HG02759 (cell line): ENCODE results near the gene BMERB1.
"Not testable (repeated sequence)": the region's sequence is repeated elsewhere in the genome, so short reads cannot be mapped to it uniquely, and the experiment has no call there.

ENCODE experiments used
- ATAC-seq: cut with Tn5 transposase; IDR thresholded peaks from one replicate; pipeline ENCODE4 v1.9.1; 2021; ENCODE audit warnings: mild to moderate bottlenecking, moderate library complexity; ENCODE audit not compliant: unreplicated experiment

Gene BMERB1

DNA sequence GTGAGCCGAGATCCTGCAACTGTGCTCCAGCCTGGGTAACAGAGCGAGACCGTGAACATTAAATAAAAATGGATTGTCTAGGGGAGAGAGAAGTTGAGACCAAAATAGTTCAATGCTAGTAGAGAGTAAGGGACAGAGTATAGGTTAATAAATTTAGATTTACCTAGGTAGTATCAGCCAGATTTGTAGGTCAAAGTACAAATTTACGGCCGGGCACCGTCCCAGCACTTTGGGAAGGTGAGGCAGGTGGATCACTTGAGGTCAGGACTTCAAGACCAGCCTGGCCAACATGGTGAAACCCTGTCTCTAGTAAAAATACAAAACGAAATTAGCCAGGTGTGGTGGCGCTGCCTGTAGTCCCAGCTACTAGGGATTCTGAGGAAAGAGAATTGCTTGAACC is 12.2 kb upstream of the BMERB1 start:
- ATAC-seq, result no peak

DNA sequence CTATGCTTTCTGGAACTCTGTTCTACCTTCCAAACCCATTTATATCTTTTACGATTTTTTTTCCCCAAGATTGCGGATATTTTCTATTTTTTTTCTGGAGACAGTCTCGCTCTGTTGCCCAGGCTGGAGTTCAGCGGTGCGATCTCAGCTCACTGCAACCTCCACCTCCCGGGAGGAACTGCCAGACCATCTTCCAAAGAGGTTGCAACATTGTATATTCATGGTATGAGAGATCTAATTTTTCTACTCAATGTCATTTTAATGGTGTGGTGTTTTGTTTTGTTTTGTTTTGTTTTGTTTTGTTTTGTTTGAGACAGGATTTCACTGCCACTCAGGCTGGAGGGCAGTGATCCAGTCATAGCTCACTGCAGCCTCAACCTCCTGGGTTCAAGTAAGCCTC is 8.5 kb upstream of the BMERB1 start:
- ATAC-seq, result no peak

DNA sequence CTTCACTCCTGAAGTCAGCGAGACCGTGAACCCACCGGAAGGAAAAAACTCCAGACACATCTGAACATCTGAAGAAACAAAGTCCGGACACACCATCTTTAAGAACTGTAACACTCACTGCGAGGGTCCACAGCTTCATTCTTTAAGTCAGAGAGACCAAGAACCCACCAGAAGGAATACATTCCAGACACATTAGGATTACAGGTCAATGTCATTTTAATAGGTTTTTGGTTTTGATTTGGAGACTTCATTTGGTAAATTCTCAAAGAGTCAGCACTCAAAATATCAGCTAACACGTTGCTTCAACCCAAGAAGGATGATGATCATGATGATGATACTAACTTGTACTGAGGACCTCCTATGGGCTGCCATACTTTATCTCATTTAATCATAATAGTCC is 7.6 kb upstream of the BMERB1 start:
- ATAC-seq, result no peak

DNA sequence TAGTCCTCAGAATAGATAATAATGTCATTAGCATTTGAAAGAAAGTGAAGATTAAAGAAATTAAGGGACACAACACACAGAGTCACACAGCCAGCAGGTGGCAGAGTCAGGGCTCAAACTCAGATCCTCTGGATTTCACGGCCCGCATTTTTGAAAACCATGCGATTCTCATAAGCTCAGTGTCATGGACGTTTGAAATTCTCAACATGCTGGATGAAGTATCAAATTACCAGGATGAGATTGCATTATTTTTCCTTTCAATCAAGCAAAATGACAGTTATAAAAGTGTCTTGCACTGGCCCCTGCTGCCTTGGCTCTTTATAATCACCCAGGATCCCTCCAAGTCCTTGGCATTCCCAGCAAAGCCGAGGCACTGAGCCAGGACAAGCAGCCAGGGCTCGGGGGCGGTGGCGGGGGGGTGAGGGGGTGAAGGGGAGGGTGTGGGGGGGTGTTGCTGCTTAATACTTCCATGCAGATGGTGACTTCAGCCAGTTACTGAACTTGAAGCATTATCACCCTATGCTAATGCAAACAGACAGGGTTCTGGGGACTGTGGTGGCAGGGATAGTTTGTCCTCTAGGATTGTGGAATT is 6.6 kb upstream of the BMERB1 start:
- no peak for ATAC-seq

DNA sequence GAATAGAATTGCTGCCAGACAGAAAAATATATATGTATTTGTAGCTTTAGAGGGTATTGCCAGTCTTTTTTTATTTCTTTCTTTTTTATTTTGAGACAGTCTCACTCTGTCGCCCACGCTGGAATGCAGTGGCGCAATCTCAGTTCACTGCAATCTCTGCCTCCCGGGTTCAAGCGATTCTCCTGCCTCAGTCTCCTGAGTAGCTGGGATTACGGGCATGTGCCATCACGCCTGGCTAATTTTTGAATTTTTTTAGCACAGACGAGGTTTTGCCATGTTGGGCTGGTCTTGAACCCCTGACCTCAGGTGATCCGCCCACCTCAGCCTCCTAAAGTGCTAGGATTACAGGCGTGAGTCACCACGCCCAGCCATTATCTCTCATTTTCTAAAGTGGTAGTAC is 3.5 kb upstream of the BMERB1 start:
- ATAC-seq, result not testable (repeated sequence)

DNA sequence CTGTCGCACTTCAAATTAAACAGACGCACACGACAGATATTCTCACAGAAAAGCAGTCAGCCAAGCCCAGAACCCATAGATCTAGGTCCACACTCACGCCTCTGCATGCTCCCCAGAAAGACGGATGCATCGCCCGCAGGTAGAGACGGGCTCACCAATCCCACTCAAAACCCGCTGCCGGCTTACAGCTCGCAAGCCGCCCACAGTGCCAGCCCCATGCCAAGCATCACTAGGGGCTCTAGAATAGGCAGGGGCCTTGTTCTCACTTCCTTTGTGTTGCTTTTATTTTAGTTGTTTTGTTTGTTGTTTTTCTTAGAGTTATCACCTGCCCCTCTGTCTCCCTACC is 336 bp upstream of the BMERB1 start:
- no peak for ATAC-seq

DNA sequence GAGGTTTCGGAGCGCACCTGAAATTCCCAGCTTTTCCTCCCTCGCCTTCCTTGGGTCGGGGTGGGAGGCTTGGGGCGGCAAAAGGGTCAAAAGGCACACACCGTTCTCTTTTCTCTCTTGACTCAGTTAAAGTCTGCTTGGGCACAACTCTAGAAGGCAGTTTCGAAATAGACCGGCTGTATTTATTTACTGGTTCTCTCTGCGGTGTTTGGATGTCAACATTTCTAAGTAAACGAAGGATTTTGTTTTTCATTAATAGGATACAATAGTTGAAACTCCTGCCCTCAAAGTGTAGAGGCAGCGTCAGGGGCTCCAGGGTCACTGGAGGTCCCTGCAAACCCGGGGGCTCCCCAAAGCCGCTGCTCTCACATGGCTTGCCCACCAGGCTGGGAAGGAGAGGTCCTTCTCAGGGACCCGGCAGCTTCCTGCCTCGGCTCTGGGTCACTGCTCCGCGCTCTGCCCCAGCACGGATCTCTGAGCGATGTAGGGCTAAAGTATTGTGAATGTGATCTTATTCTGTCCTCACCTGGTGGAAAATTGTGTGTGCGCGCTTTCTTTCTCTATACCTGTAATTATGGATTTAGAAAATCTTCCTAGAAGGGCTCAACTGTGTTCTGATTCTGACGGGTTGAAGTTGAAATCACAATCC is 952 bp downstream of the BMERB1 start:
- ATAC-seq, result no peak

DNA sequence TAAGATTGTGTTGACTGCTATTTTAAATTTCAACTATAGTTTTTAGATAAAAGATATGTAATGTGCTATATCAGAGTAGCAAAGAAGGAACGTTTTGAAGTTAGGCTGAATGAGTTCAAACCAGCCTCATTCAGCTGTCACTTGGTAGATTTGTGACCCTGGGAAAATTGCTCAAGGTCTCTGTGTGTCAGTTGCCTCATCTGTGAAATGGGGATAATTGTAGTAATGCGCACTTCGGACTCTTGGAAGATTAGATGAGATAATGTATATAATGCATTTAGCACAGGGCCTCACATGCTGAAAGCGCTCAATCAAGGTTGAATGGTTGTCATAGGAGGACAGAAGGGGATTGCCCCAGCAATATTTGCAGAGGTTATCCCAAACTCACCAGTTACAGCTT is 4.7 kb downstream of the BMERB1 start:
- no peak for ATAC-seq

DNA sequence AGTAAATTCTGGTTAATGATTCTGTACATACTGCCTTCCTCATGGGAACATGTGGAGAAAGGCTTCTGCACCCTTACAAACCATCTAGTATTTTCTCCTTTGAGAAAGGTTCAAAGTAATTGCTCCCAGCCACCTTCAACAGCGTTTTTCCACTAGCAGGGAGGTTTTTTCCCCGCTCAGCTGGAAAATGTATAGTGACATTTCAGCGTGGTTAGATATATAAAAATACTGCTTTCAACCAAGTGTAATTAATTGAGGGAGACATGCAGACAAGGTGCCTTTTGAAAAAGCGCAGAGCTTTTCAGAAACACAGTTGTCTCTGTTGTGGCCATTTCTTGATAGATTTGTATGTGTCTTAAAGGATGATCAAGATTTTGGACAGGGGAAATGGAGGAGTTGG is 5.1 kb downstream of the BMERB1 start:
- ATAC-seq, result no peak

DNA sequence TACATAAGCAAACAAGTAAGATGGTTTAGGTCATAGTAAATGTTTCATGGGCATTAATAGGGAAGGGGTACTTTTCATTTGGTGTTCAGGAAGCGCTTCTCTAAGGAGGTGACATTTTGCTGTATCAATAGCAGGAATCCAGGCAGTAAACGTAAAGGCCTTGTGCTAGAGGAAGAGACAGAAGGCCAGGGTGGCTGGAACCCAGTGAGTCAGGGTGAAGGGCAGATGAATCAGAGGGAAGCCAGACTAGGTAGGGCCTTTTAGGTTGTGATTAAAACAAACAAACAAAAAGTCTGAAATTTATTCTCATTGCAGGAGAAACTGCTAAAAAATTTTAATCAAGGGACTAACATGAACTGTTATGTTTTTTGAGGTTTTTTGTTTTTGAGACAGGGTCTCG is 6.5 kb downstream of the BMERB1 start:
- ATAC-seq, result no peak

DNA sequence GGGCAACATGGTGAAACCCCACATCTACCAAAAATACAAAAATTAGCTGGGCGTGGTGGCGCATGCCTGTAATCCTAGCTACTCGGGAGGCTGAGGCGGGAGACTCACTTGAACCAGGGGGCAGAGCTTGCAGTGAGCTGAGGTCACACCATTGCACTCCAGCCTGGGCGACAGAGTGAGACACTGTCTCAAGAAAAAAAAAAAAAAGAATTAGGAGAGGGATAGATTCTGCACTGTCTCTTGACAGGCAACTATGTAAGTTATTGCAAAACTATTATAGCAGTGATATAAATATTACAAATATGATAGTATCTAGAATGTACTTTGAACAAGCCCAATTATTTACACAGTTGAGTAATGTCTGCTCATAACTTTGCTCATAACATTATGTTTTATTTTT is 7.8 kb downstream of the BMERB1 start:
- ATAC-seq, result not testable (repeated sequence)

DNA sequence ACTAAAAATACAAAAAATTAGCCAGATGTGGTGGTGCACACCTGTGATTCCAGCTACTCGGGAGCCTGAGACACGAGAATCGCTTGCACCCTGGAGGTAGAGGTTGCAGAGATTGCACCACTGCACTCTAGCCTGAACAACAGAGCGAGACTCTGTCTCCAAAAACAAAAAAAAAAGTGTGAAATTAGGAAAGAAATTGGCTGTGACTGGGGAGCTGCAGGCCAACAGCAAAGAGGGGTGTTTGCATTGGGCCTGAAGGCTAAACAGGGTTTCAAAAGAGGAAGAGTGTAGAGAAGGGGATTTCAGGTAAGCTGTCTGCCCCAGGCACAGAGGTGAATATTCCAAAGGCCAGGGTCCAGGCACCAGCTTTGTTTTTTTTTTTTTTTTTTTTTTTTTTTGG is 9.4 kb downstream of the BMERB1 start:
- no peak for ATAC-seq

DNA sequence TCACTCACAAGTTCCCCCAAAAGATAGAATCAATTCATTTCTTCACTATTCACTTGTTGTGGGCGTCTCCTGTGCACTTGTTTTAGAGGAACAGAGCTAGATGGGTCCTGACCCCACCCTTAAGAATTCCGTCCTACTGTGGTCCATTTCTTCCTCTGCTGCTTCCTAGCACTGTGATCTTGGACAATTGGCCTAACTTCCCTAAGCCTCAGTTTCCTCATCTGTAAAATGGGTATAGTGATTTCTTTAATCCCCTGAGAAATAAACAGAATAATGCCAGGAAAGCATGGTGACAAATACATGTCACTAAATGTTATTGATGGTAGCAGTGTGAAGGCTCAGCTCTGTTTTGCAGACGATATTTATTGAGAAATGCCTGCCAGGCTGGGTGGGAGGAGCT is 9.9 kb downstream of the BMERB1 start:
- no peak for ATAC-seq

DNA sequence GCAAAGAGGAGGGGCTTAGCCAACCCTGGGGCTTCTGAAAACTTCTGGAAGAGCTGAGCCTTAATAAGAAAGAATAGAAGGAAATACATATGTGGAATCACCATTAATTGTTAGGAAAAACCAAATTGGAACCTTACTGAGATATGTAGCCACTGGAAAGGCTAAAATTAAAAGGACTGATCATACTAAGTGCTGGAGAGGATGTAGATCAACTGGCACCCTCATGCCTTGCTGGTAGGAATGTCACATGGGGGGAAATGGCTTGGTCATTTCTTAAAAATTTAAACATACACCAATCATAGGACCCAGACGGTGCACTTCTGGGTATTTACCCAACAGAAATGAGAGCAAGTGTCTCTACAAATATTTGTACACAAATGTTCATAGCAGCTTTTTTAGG is 11.1 kb downstream of the BMERB1 start:
- no peak for ATAC-seq

DNA sequence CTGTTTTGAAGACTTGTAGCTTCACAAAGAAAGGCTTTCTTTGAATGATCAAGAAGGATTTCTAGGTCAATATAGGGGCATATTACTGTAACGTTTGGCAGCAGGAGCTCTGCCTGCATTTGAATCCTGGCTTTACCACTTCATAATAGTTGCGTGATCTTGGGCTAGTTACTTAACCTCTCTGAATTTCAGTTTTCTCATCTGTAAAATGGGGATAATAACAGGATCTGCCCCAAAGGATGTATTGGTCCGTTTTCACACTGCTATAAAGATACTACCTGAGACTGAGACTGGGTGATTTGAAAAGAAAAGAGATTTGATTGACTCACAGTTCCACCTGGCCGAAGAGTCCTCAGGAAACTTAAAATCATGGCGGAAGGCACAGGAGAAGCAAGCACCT is 12.5 kb downstream of the BMERB1 start:
- no peak for ATAC-seq

DNA sequence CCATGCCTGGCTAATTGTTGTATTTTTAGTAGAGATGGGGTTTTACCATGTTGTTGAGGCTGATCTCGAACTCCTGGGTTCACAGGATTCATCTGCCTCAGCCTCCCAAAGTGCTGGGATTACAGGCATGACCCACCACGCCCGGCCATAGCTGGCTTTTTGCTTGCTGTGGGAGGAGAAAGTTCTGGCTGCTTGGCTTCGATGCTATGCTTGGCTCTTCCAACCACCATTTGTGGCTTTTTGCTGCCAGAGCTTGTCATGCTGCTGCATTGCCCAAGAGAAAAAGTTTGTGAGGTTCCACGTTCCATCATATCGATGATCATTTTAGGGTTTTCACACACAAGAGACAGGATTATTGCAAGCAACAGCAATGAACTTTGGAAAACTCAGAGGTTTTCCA is 16.2 kb downstream of the BMERB1 start:
- no peak for ATAC-seq

DNA sequence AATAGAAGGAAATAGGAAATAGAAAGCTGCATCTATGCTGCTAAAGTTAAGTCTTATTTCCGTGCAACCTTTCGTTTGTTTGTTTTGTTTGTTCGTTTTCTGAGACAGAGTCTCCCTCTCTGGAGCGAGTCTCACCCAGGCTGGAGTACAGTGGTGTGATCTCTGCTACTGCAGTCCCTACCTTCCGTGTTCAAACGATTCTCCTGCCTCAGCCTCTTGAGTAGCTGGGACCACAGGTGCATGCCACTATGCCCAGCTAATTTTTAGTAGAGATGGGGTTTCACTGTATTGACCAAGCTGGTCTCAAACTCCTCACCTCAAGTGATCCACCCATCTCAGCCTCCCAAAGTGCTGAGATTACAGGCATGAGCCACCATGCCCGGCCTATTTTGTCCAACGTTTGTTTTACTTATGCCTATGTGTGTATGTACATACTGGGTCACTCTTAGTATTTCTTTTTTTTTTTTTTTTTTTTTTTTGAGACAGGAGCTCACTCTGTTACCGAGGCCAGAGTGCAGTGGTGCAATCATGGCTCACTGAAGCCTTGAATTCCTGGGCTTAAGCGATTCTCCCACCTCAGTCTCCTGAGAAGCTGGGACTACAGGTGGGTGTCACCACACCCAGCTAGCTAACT is 16.8 kb downstream of the BMERB1 start:
- no peak for ATAC-seq

DNA sequence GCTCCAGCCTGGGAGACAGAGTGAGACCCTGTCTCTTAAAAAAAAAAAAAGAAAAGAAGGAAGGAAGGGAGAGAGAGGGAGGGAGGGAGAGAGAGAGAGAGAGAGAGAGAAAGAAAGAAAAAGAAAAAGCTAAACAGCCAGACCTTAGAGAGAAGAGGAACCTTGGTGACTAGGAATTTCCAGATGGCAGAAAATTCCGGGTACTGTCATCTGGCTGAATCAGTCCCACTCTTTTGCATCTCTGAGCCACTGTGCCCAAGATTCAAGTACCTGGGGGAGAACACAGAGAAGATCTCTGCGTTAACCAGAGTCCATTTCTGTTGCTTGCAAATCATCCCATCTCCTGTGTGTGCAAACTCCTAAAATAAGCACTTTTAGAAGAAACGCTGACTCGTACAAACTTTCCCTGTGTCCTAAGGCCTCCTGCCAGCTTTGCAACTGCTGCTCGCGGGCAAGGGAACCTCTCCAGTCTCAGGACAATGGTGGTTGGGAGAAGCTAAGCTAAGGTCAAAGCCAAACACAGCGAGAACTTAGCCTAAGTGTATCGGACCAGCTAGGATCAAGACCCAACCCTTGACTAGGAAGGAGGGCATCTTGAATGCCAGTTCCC is 18.0 kb downstream of the BMERB1 start:
- no peak for ATAC-seq

DNA sequence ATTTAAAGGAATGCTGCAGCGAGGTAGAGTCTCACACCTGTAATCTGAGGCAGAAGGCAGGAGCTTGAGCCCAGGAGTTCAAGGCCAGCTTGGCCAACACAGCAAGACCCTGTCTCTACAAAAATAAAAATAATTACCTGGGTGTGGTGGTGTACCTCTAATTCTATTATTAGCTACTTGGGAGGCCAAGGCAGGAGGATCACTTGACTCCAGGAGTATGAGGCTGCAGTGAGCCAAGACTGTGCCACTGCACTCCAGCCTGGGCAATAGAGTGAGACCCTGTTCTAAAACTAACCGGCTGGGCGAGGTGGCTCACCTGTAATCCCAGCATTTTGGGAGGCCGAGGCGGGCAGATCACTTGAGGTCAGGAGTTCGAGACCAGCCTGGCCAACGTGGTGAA is 18.9 kb downstream of the BMERB1 start:
- not testable (repeated sequence) for ATAC-seq

DNA sequence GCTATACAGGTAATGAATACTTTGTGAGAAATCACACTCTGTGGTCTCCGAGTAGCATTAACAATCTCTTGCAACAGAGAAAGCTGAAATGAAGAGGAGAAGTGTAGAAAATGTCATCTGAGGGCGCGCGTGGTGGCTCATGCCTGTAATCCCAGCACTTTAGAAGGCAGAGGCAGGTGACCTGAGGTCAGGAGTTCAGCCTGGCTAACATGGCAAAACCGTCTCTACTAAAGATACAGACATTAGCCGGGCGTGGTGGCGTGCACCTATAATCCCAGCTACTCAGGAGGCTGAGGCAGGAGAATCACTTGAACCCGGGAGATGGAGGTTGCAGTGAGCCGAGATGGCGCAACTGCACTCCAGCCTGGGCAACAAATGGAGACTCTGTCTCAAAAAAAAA is 20.5 kb downstream of the BMERB1 start:
- ATAC-seq, result not testable (repeated sequence)

DNA sequence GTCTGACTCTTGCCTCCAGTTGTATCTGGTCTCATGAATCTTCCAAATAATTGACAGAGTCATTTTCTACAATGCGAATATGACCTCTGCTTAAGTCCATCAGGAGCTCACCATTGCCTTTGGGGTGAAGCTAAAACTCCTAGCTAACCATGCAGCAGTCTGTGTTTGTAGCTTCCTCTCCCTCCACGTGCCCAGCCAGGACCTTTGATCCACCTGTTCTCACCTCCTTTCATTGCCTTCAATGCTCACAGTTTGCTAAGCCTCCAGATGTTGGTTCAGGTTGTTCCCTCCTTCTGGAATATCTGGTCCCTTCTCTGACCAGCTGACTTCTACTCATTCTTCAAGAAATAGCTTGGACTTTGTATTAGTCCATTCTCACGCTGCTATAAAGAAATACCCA is 23.0 kb downstream of the BMERB1 start:
- no peak for ATAC-seq

DNA sequence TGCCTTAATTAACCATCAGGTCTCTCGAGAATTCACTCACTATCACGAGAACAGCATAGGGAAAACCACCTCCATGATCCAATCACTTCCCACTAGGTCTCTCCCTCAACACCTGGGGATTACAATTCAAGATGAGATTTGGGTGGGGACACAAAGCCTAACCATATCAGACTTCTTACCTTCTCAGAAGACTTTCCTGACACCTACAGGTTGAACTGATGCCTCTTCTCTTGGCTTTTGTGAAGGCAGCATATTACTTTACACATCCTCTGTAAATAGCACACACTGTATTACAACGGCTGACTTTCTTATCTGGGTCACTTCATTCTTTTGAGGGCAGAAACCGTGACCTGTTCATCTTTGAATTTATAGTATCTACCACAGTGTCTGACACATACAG is 23.6 kb downstream of the BMERB1 start:
- ATAC-seq, result no peak
